Measurements from ENCODE around the gene PCBD2. TPM values are rescaled to one million over a fixed set of nuclear protein-coding genes. Genes with fewer than 3 reads are reported as not detected.
A peak's percentile ranks its signal among the peaks of the same experiment; 100 is the strongest.
"Not testable (repeated sequence)": the region's sequence is repeated elsewhere in the genome, so short reads cannot be mapped to it uniquely, and the experiment has no call there.

The PCBD2 gene
- 10 to 100 TPM in 1 of 2 donors, 1 to 10 TPM in 1; 8.3 to 12.4 TPM for total RNA-seq
- 10 to 100 TPM in 1 of 2 donors, 1 to 10 TPM in 1; 5.9 to 12.8 TPM for polyA plus RNA-seq

- peak; percentile 92 for DNase-seq (ENCODE audit: low spot score)
- Histone ChIP-seq H3K27ac (ENCODE audit: low read depth in 1 of 2, low read length in 2 of 2) (peak within 1 kb of the TSS; percentile 97), H3K4me3 (ENCODE audit: low read depth in 1 of 3, low read length in 3 of 3) (peak within 1 kb of the TSS; percentile 91 to 98 (median 94)), H3K36me3 (ENCODE audit: control insufficient read depth in 4 of 4, insufficient read depth in 3 of 4, low read depth in 1 of 4, low read length in 3 of 4) (peaks cover 0 to 3% (median 0%) of the 10 kb centered on the region in 4 donors), H3K27me3 (ENCODE audit: control insufficient read depth in 4 of 4, insufficient read depth in 4 of 4, low read length in 3 of 4) (no peaks in the 10 kb centered on the region), H3K4me1 (ENCODE audit: control insufficient read depth in 4 of 4, insufficient read depth in 4 of 4, low read length in 3 of 4) (peaks cover 0 to 3% (median 0%) of the 10 kb centered on the region in 4 donors), H3K9me3 (ENCODE audit: control insufficient read depth in 4 of 4, low read length in 3 of 4) (no peaks in the 10 kb centered on the region), H3K9ac (ENCODE audit: low read depth in 1 of 2, low read length in 2 of 2) (peak within 1 kb of the TSS; percentile 79 to 87)
- TF ChIP-seq CTCF (IDR thresholded peaks at IDR 0.05; ENCODE audit: low read depth, low read length, missing input control) (peak; percentile 93), JUND (IDR thresholded peaks at IDR 0.05) (no peak), FOXA1 (IDR thresholded peaks at IDR 0.05) (peak; percentile 7), GABPA (IDR thresholded peaks at IDR 0.05 in 1 of 2, conservative IDR thresholded peaks at IDR 0.05 in 1 of 2) (peak in 1 of 2 donors; percentile 32), FOXA2 (IDR thresholded peaks at IDR 0.05) (no peak), HNF4A (conservative IDR thresholded peaks at IDR 0.05) (no peak), ATF3 (IDR thresholded peaks at IDR 0.05) (no peak), HNF4G (IDR thresholded peaks at IDR 0.05) (no peak), YY1 (IDR thresholded peaks at IDR 0.05) (peak; percentile 36), MAX (IDR thresholded peaks at IDR 0.05) (no peak), RXRA (IDR thresholded peaks at IDR 0.05) (no peak), SP1 (IDR thresholded peaks at IDR 0.05) (peak; percentile 39), TAF1 (conservative IDR thresholded peaks at IDR 0.05) (no peak), RAD21 (IDR thresholded peaks at IDR 0.05) (peak; percentile 77 to 84)
- TF ChIP-seq, protein P1, sequence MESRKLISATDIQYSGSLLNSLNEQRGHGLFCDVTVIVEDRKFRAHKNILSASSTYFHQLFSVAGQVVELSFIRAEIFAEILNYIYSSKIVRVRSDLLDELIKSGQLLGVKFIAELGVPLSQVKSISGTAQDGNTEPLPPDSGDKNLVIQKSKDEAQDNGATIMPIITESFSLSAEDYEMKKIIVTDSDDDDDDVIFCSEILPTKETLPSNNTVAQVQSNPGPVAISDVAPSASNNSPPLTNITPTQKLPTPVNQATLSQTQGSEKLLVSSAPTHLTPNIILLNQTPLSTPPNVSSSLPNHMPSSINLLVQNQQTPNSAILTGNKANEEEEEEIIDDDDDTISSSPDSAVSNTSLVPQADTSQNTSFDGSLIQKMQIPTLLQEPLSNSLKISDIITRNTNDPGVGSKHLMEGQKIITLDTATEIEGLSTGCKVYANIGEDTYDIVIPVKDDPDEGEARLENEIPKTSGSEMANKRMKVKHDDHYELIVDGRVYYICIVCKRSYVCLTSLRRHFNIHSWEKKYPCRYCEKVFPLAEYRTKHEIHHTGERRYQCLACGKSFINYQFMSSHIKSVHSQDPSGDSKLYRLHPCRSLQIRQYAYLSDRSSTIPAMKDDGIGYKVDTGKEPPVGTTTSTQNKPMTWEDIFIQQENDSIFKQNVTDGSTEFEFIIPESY (IDR thresholded peaks at IDR 0.05): no peak
- TF ChIP-seq, protein P2, sequence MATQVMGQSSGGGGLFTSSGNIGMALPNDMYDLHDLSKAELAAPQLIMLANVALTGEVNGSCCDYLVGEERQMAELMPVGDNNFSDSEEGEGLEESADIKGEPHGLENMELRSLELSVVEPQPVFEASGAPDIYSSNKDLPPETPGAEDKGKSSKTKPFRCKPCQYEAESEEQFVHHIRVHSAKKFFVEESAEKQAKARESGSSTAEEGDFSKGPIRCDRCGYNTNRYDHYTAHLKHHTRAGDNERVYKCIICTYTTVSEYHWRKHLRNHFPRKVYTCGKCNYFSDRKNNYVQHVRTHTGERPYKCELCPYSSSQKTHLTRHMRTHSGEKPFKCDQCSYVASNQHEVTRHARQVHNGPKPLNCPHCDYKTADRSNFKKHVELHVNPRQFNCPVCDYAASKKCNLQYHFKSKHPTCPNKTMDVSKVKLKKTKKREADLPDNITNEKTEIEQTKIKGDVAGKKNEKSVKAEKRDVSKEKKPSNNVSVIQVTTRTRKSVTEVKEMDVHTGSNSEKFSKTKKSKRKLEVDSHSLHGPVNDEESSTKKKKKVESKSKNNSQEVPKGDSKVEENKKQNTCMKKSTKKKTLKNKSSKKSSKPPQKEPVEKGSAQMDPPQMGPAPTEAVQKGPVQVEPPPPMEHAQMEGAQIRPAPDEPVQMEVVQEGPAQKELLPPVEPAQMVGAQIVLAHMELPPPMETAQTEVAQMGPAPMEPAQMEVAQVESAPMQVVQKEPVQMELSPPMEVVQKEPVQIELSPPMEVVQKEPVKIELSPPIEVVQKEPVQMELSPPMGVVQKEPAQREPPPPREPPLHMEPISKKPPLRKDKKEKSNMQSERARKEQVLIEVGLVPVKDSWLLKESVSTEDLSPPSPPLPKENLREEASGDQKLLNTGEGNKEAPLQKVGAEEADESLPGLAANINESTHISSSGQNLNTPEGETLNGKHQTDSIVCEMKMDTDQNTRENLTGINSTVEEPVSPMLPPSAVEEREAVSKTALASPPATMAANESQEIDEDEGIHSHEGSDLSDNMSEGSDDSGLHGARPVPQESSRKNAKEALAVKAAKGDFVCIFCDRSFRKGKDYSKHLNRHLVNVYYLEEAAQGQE (IDR thresholded peaks at IDR 0.05): peak; percentile 32
- under 1% methylated on average over 84 of the region's 84 CpGs for WGBS
Observed at GRCh38 chr5:134904610-134905245, at the start of gene PCBD2. Gene PCBD2 (plus strand): TSS chr5:134905131. CDS start chr5:134905140, 9 bp downstream.

GRCh38 chr5:134856465-134856864 is 48.5 kb upstream of the PCBD2 start:
- WGBS: 86% methylated on average over 7 of the region's 7 CpGs
- not testable (repeated sequence) for DNase-seq (ENCODE audit: low spot score); H3K27me3 ChIP-seq (ENCODE audit: control insufficient read depth in 4 of 4, insufficient read depth in 4 of 4, low read length in 3 of 4); H3K4me1 ChIP-seq (ENCODE audit: control insufficient read depth in 4 of 4, insufficient read depth in 4 of 4, low read length in 3 of 4); H3K27ac ChIP-seq (ENCODE audit: low read depth in 1 of 2, low read length in 2 of 2); H3K4me3 ChIP-seq (ENCODE audit: low read depth in 1 of 3, low read length in 3 of 3); H3K9me3 ChIP-seq (ENCODE audit: control insufficient read depth in 4 of 4, low read length in 3 of 4); H3K9ac ChIP-seq (ENCODE audit: low read depth in 1 of 2, low read length in 2 of 2)
- H3K36me3 ChIP-seq (ENCODE audit: control insufficient read depth in 4 of 4, insufficient read depth in 3 of 4, low read depth in 1 of 4, low read length in 3 of 4): peaks cover 5 to 33% (median 26%) of the 10 kb centered on the region in 4 donors

All from liver (tissue), 9 donors.